CD4-positive, alpha-beta memory T cell (primary cell): ENCODE data around the gene HDGFL2. TPM values are rescaled to one million over a fixed set of nuclear protein-coding genes. Genes with fewer than 3 reads are reported as not detected.

Source experiments
- CTCF ChIA-PET: fragments of 350-600 bp; sonication (Branson Sonifier 250); formaldehyde crosslinking; loops from one replicate; lab custom pipeline; 2021; ENCODE audit warnings: inconsistent platforms; ENCODE audit not compliant: partially characterized antibody; lab: Charles Lee
- POLR2A ChIA-PET: fragments of 350-600 bp; sonication (Branson Sonifier 250); formaldehyde crosslinking; loops from one replicate; lab custom pipeline; 2021; ENCODE audit not compliant: partially characterized antibody; lab: Charles Lee
- DNase-seq, 5 donors: peaks; one replicate each; pipeline versions ENCODE4 v3.0.0 to v3.0.0-alpha.2; 2020 to 2022; ENCODE audit warnings: mixed read lengths in 1 of 5
- H3K27ac ChIP-seq: one replicate; pipeline ENCODE4 v1.7.0; 2013; ENCODE audit warnings: low read depth, low read length
- H3K27me3 ChIP-seq: 2 replicates; pipeline ENCODE4 v1.7.0; 2013; ENCODE audit warnings: mild to moderate bottlenecking, low read length, moderate library complexity; ENCODE audit not compliant: insufficient read depth
- H3K36me3 ChIP-seq: 2 replicates; pipeline ENCODE4 v1.7.0; 2013; ENCODE audit warnings: mild to moderate bottlenecking, low read length, moderate library complexity; ENCODE audit not compliant: insufficient read depth
- H3K4me1 ChIP-seq: 2 replicates; pipeline ENCODE4 v1.7.0; 2013; ENCODE audit warnings: mild to moderate bottlenecking, low read length, moderate library complexity; ENCODE audit not compliant: insufficient read depth
- H3K4me3 ChIP-seq, 2 donors: one replicate each; pipeline ENCODE4 v1.7.0; 2013; ENCODE audit warnings: low read length in 2 of 2, mild to moderate bottlenecking in 1 of 2
- H3K9me3 ChIP-seq, 2 donors: one replicate each; pipeline ENCODE4 v1.7.0; 2013; ENCODE audit warnings: low read length in 2 of 2, control low read depth in 1 of 2; ENCODE audit not compliant: control insufficient read depth in 1 of 2
- H3K27ac Mint-ChIP-seq, 7 donors: one replicate each; pipeline ENCODE4 v1.8.0; 2020 to 2021; ENCODE audit warnings: mixed read lengths in 7 of 7, mild to moderate bottlenecking in 6 of 7, inconsistent platforms in 3 of 7, moderate library complexity in 3 of 7
- H3K27me3 Mint-ChIP-seq, 2 donors: one replicate each; pipeline ENCODE4 v1.8.0; 2020 to 2021; ENCODE audit warnings: mixed read lengths in 2 of 2
- H3K36me3 Mint-ChIP-seq, 2 donors: one replicate each; pipeline ENCODE4 v1.8.0; 2020 to 2021; ENCODE audit warnings: mixed read lengths in 2 of 2, inconsistent platforms in 1 of 2, mild to moderate bottlenecking in 1 of 2
- H3K4me1 Mint-ChIP-seq, 4 donors: one replicate each; pipeline ENCODE4 v1.8.0; 2020 to 2021; ENCODE audit warnings: mixed read lengths in 4 of 4, mild to moderate bottlenecking in 1 of 4
- H3K4me3 Mint-ChIP-seq, 8 donors: one replicate each; pipeline ENCODE4 v1.8.0; 2020 to 2021; ENCODE audit warnings: mixed read lengths in 8 of 8, mild to moderate bottlenecking in 7 of 8, moderate library complexity in 6 of 8, inconsistent platforms in 3 of 8
- H3K9me3 Mint-ChIP-seq, 8 donors: one replicate each; pipeline ENCODE4 v1.8.0; 2020 to 2021; ENCODE audit warnings: mixed read lengths in 8 of 8, mild to moderate bottlenecking in 5 of 8, inconsistent platforms in 3 of 8, moderate library complexity in 1 of 8
- intact Hi-C: fragments of 100-400 bp; cut with micrococcal nuclease; formaldehyde crosslinking; loops from one replicate; pipeline ENCODE4 v1.15.1; 2023
- polyA plus RNA-seq, 2 donors: library from polyadenylated mRNA; unstranded; fragments of 300-500 nt; fragmentation: Illumina TruSeq; gene quantifications; one replicate each; pipeline ENCODE4 v1.2.3, GENCODE V29; 2021
- total RNA-seq, 2 experiments: library from RNA; stranded (reverse); gene quantifications; one replicate each; pipeline ENCODE4 v1.2.3, GENCODE V29; 2021

The HDGFL2 gene
- total and polyA plus RNA-seq, 4 experiments from 2014 or later = 3.5 to 39.7 (median 31.3) TPM

DNA sequence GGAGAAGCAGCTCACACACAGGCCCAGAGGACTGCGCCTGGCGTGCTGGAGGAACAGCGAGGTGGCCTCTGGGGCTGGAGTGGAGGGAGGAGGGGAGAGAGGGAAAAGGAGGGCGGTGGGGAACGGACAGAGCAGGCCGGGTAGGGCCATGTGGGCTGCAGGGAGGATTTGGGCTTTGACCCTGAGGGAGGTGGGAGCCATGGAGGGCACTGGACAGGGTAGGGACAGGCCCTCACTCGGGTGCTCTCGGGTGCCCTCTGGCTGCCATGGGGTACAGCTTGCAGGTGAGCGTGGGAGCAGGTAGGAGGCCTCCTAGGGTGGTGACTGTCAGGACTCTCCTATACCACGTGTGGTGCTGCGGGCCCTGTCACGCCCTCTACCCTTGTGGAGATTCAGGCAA, 23.4 kb downstream of the HDGFL2 start:
- peaks cover 22% of the 10 kb centered on the region for H3K36me3 ChIP-seq
- DNase-seq = no peak
- peaks cover 3 to 23% of the 10 kb centered on the region in 2 donors for H3K36me3 Mint-ChIP-seq

DNA sequence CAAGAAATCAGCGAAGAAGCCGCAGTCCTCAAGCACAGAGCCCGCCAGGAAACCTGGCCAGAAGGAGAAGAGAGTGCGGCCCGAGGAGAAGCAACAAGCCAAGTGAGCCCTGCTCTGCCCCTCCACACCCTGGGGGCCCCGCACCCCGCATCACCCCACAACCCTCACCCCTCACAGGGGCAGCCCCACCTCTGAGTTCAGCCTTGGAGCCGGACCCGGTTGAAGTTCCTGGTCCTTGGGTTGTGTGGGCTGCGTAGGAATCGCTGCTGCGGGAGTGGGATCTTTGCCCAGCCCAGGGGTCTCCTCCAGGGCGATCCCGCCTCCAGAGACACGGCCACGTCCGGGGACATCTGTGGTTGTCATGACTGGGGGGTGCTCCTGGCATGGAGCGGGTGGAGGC, 24.2 kb downstream of the HDGFL2 start:
- intact Hi-C loops = no loop called here
- H3K9me3 ChIP-seq = no peaks in the 10 kb centered on the region
- no peak overlapping the region for H3K27ac ChIP-seq
- no peak for DNase-seq
- ChIA-PET POLR2A (no interaction called here), CTCF (no interaction called here)
- Mint-ChIP-seq H3K4me1 (no peaks in the 10 kb centered on the region), H3K4me3 (no peak overlapping the region), H3K9me3 (no peaks in the 10 kb centered on the region), H3K36me3 (peaks cover 8 to 25% of the 10 kb centered on the region in 2 donors), H3K27ac (no peak overlapping the region), H3K27me3 (no peaks in the 10 kb centered on the region)
- no peaks in the 10 kb centered on the region for H3K27me3 ChIP-seq
- H3K4me3 ChIP-seq = no peak overlapping the region
- H3K36me3 ChIP-seq = peaks cover 22% of the 10 kb centered on the region
- no peaks in the 10 kb centered on the region for H3K4me1 ChIP-seq

More for the DNA sequence above, 23.4 kb downstream of the HDGFL2 start:
- Histone ChIP-seq H3K27ac (no peak overlapping the region), H3K27me3 (no peaks in the 10 kb centered on the region), H3K4me1 (no peaks in the 10 kb centered on the region), H3K9me3 (no peaks in the 10 kb centered on the region), H3K4me3 (no peak overlapping the region)
- ChIA-PET POLR2A (no interaction called here), CTCF (no interaction called here)
- no peaks in the 10 kb centered on the region for H3K4me1 Mint-ChIP-seq
- no peak overlapping the region for H3K4me3 Mint-ChIP-seq
- no peaks in the 10 kb centered on the region for H3K9me3 Mint-ChIP-seq
- intact Hi-C loops = no loop called here
- no peaks in the 10 kb centered on the region for H3K27me3 Mint-ChIP-seq
- H3K27ac Mint-ChIP-seq = peak overlapping the region in 1 of 7 donors; percentile 29

DNA sequence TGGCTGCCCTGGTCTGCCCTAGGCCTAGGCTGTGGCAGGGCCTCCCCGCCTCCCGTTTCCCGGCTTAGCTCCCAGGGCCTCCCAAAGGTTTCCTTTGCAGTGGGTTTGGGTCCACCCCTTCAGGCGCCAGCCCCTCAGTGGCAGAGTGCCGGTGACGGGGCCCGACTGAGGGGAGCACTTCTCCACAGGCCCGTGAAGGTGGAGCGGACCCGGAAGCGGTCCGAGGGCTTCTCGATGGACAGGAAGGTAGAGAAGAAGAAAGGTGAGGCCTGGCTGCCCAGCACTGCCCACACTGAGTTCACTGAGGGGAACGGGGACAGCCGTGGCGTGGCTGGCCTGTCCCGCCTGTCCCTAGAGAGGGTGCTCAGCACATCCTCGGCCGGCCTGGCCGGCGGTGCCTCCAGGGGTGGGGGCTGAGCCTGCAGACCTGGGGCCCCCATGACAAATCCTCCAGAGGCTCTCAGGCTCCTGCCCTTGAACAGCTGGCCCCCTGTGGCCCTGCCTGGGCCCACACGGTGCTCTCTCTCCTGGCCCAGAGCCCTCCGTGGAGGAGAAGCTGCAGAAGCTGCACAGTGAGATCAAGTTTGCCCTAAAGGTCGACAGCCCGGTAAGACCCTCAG, 25.8 kb downstream of the HDGFL2 start:
- Mint-ChIP-seq H3K27me3 (no peaks in the 10 kb centered on the region), H3K4me3 (no peak overlapping the region), H3K9me3 (no peaks in the 10 kb centered on the region), H3K4me1 (no peaks in the 10 kb centered on the region), H3K36me3 (peaks cover 8 to 25% of the 10 kb centered on the region in 2 donors), H3K27ac (no peak overlapping the region)
- no peaks in the 10 kb centered on the region for H3K27me3 ChIP-seq
- no peak overlapping the region for H3K27ac ChIP-seq
- ChIA-PET CTCF (no interaction called here), POLR2A (no interaction called here)
- H3K9me3 ChIP-seq = no peaks in the 10 kb centered on the region
- intact Hi-C loops = no loop called here
- H3K36me3 ChIP-seq = peaks cover 21% of the 10 kb centered on the region
- no peak for DNase-seq
- no peaks in the 10 kb centered on the region for H3K4me1 ChIP-seq
- H3K4me3 ChIP-seq = no peak overlapping the region

DNA sequence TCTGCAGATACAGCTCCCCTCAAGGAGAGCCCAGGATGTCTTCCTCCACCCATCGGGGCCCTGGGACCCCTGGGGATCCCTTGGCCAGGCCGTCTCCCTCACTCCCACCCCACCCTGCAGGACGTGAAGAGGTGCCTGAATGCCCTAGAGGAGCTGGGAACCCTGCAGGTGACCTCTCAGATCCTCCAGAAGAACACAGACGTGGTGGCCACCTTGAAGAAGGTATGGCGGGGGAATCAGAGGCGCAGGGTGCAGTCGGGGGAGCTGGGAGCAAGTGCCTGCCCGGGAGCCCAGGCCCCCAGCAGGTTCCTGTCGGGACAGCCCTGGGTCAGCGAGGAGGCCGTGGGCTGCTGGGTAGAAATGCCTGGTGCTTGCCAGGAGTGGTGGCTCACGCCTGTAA, 26.6 kb downstream of the HDGFL2 start:
- H3K9me3 ChIP-seq = no peaks in the 10 kb centered on the region
- H3K36me3 ChIP-seq = peaks cover 13% of the 10 kb centered on the region
- no peaks in the 10 kb centered on the region for H3K4me1 ChIP-seq
- no peak overlapping the region for H3K27ac Mint-ChIP-seq
- H3K27ac ChIP-seq = no peak overlapping the region
- H3K27me3 Mint-ChIP-seq = no peaks in the 10 kb centered on the region
- H3K4me1 Mint-ChIP-seq = no peaks in the 10 kb centered on the region
- H3K4me3 Mint-ChIP-seq = no peak overlapping the region
- intact Hi-C loops = no loop called here
- DNase-seq = no peak
- peaks cover 8 to 25% of the 10 kb centered on the region in 2 donors for H3K36me3 Mint-ChIP-seq
- POLR2A ChIA-PET = no interaction called here
- no peak overlapping the region for H3K4me3 ChIP-seq
- CTCF ChIA-PET = no interaction called here
- no peaks in the 10 kb centered on the region for H3K9me3 Mint-ChIP-seq
- H3K27me3 ChIP-seq = no peaks in the 10 kb centered on the region

DNA sequence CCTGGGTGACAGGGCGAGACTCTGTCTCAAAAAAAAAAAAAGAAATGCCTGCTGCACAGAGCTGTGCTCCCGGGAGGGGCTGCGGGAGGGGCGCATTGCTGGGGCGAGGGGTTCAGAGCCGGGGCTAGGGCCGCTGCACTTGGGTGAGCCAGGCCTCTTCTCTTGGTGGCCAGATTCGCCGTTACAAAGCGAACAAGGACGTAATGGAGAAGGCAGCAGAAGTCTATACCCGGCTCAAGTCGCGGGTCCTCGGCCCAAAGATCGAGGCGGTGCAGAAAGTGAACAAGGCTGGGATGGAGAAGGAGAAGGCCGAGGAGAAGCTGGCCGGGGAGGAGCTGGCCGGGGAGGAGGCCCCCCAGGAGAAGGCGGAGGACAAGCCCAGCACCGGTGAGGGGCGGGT, 27.2 kb downstream of the HDGFL2 start:
- POLR2A ChIA-PET = no interaction called here
- peaks cover 11% of the 10 kb centered on the region for H3K36me3 ChIP-seq

DNA sequence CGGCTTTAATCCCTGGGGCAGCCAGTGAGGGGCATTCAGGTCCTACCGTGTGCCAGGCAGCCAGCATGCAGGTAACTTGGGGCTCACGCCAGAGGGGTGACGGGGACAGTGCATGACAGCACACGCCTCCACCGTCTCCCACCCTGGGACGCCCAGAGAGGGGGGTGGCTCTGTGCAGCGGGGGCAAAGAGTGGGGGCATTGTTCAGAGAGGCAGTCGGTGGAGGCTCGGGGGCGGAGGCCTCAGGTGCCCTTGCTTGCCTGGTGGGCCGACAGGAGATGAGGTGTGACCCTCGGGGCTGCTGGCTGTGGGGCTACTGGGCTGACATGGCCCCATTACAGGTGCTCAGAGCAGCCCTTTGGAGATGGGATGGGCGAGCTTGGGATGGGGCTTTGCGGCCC, 27.8 kb downstream of the HDGFL2 start:
- ChIA-PET POLR2A (no interaction called here), CTCF (interaction anchor here (1.7 kb wide), 1 partner anchor 23 kb away, joined by 4 read pairs; no protein-coding TSS in a partner anchor)
- no peaks in the 10 kb centered on the region for H3K9me3 Mint-ChIP-seq
- no peak overlapping the region for H3K4me3 ChIP-seq
- H3K27ac Mint-ChIP-seq = peak overlapping the region in 1 of 7 donors; percentile 13
- no peak overlapping the region for H3K27ac ChIP-seq
- H3K36me3 Mint-ChIP-seq = peaks cover 8 to 22% of the 10 kb centered on the region in 2 donors
- no peaks in the 10 kb centered on the region for H3K4me1 ChIP-seq
- no peak for DNase-seq
- no peak overlapping the region for H3K4me3 Mint-ChIP-seq
- H3K9me3 ChIP-seq = no peaks in the 10 kb centered on the region
- H3K27me3 ChIP-seq = no peaks in the 10 kb centered on the region
- no peaks in the 10 kb centered on the region for H3K27me3 Mint-ChIP-seq
- intact Hi-C loops = no loop called here
- peaks cover 6% of the 10 kb centered on the region for H3K36me3 ChIP-seq
- H3K4me1 Mint-ChIP-seq = no peaks in the 10 kb centered on the region

More for the DNA sequence above, 27.2 kb downstream of the HDGFL2 start:
- DNase-seq = no peak
- Histone ChIP-seq H3K27me3 (no peaks in the 10 kb centered on the region), H3K9me3 (no peaks in the 10 kb centered on the region), H3K4me3 (no peak overlapping the region), H3K27ac (no peak overlapping the region), H3K4me1 (no peaks in the 10 kb centered on the region)
- no peaks in the 10 kb centered on the region for H3K4me1 Mint-ChIP-seq
- no peaks in the 10 kb centered on the region for H3K9me3 Mint-ChIP-seq
- H3K27ac Mint-ChIP-seq = no peak overlapping the region
- no peak overlapping the region for H3K4me3 Mint-ChIP-seq
- CTCF ChIA-PET = no interaction called here
- no peaks in the 10 kb centered on the region for H3K27me3 Mint-ChIP-seq
- peaks cover 8 to 25% of the 10 kb centered on the region in 2 donors for H3K36me3 Mint-ChIP-seq
- intact Hi-C loops = no loop called here

DNA sequence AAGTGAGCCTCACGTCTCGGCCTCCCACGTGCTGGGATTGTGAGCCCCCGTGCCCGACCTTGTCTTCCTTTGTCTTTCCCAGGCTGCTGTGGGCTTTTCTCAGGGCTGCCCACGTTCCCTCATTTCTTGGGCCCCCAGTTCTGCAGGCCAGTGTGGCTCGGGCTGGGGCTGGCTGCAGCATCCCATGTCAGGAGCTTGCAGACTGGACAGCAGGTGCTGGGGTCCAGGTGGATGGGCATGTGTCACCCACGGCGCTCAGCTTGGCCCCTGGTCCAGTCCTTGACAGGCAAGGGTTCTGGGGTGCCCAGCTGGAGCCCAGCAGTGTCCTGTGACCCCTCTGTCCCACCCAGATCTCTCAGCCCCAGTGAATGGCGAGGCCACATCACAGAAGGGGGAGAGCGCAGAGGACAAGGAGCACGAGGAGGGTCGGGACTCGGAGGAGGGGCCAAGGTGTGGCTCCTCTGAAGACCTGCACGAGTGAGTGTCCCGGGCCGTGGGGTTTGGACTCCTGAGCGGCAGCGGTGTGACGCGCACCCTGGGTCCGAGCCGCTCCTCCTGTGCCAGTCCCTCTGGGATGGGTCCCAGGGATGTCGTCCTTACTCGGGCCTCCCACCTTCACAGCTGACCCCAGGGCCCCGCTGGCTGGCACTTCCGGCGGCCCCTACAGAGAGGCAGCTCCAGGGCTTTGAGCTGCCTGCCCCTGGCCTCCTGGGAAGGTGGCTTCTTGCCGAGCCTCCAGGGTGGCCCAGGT, 28.9 kb downstream of the HDGFL2 start:
- DNase-seq = no peak
- Mint-ChIP-seq H3K9me3 (no peaks in the 10 kb centered on the region), H3K27ac (no peak overlapping the region), H3K36me3 (peaks cover 8 to 15% of the 10 kb centered on the region in 2 donors), H3K4me1 (no peaks in the 10 kb centered on the region), H3K27me3 (no peaks in the 10 kb centered on the region), H3K4me3 (no peak overlapping the region)
- no peaks in the 10 kb centered on the region for H3K27me3 ChIP-seq
- intact Hi-C loops = no loop called here
- POLR2A ChIA-PET = no interaction called here
- no peaks in the 10 kb centered on the region for H3K4me1 ChIP-seq
- no peak overlapping the region for H3K4me3 ChIP-seq
- H3K9me3 ChIP-seq = no peaks in the 10 kb centered on the region
- H3K36me3 ChIP-seq = peaks cover 6% of the 10 kb centered on the region
- CTCF ChIA-PET = interaction anchor here (1.7 kb wide), 1 partner anchor 22 kb away, joined by 4 read pairs; no protein-coding TSS in a partner anchor
- H3K27ac ChIP-seq = no peak overlapping the region
